ENCODE results near the gene FBN3. TPM values are rescaled to one million over a fixed set of nuclear protein-coding genes. Genes with fewer than 3 reads are reported as not detected.

Gene FBN3
- under 0.01 TPM in 1 of 2 replicates, not detected in the other for total RNA-seq

GRCh38 chr19:8149261-8150094 is at the start of gene FBN3:
FBN3 (minus strand) TSS chr19:8149592; CDS start chr19:8147480, 2,112 bp downstream.

GRCh38 chr19:8052464-8052859 is 96.9 kb downstream of the FBN3 start, which contains the start of gene CCL25:
CCL25 (plus strand) TSS chr19:8052760; CDS start chr19:8053050, 290 bp downstream.

Other genes with a start within 250 kb of the FBN3 start
- 8.2 and 9.2 TPM in 2 replicates for gene MAP2K7, start 245.7 kb downstream of the FBN3 start, total RNA-seq
- gene TGFBR3L, start 234.8 kb downstream of the FBN3 start, total RNA-seq = 1.7 and 3.1 TPM in 2 replicates
- 12.1 and 19.6 TPM in 2 replicates for gene SNAPC2, start 229.3 kb downstream of the FBN3 start, total RNA-seq
- 1.2 and 1.4 TPM in 2 replicates for gene CTXN1, start 223.5 kb downstream of the FBN3 start, total RNA-seq
- 43.4 and 55.2 TPM in 2 replicates for gene TIMM44, start 205.9 kb downstream of the FBN3 start, total RNA-seq
- gene ELAVL1, start 144.0 kb downstream of the FBN3 start, total RNA-seq = 24.2 and 41.4 TPM in 2 replicates
- gene CCL25, start 96.8 kb downstream of the FBN3 start, total RNA-seq = not detected in 2 replicates
- gene CERS4, start 59.8 kb upstream of the FBN3 start, total RNA-seq = 3.1 and 16.1 TPM in 2 replicates
- gene CD320, start 158.8 kb upstream of the FBN3 start, total RNA-seq = 21.7 and 32.7 TPM in 2 replicates
- gene NDUFA7, start 171.8 kb upstream of the FBN3 start, total RNA-seq = 14.7 and 16.9 TPM in 2 replicates
- 276 and 664 TPM in 2 replicates for gene RPS28, start 171.9 kb upstream of the FBN3 start, total RNA-seq
- 0.56 and 0.58 TPM in 2 replicates for gene KANK3, start 193.7 kb upstream of the FBN3 start, total RNA-seq
- 26.1 and 132 TPM in 2 replicates for gene ANGPTL4, start 214.6 kb upstream of the FBN3 start, total RNA-seq
- 29.5 and 34.7 TPM in 2 replicates for gene RAB11B, start 240.8 kb upstream of the FBN3 start, total RNA-seq

Data from regular cardiac myocyte (primary cell).